GM23248 (cell line): ENCODE measurements around the gene ZNF695. TPM values are rescaled to one million over a fixed set of nuclear protein-coding genes. Genes with fewer than 3 reads are reported as not detected.

Experiments
- DNase-seq: peaks from one replicate; pipeline ENCODE4 v3.0.0-alpha.2; 2015
- H2AFZ ChIP-seq: fragments of 200-600 bp; sonication (generic); 2 replicates; pipeline ENCODE4 v1.6.1; 2016; ENCODE audit warnings: antibody characterized with exemption
- H3F3A ChIP-seq: fragments of 200-600 bp; sonication (generic); 2 replicates; pipeline ENCODE4 v1.6.1; 2016; ENCODE audit warnings: mild to moderate bottlenecking, antibody characterized with exemption, mixed run types; ENCODE audit not compliant: insufficient read depth
- H3K27ac ChIP-seq: fragments of 200-600 bp; sonication (generic); 2 replicates; pipeline ENCODE4 v1.5.1; 2016; ENCODE audit warnings: mild to moderate bottlenecking
- H3K27me3 ChIP-seq: fragments of 200-600 bp; sonication (generic); replicated peaks from 2 replicates; pipeline ENCODE4 v1.6.1; 2016; ENCODE audit warnings: mild to moderate bottlenecking; ENCODE audit not compliant: insufficient read depth
- H3K36me3 ChIP-seq: fragments of 200-600 bp; sonication (generic); 2 replicates; pipeline ENCODE4 v1.6.1; 2016; ENCODE audit warnings: low read depth, mild to moderate bottlenecking
- H3K4me1 ChIP-seq: fragments of 200-600 bp; sonication (generic); 2 replicates; pipeline ENCODE4 v1.6.1; 2016; ENCODE audit warnings: mild to moderate bottlenecking; ENCODE audit not compliant: insufficient read depth
- H3K4me2 ChIP-seq: fragments of 200-600 bp; sonication (generic); one replicate; pipeline ENCODE4 v1.6.1; 2016; ENCODE audit warnings: mild to moderate bottlenecking; ENCODE audit not compliant: unreplicated experiment
- H3K4me3 ChIP-seq: fragments of 200-600 bp; sonication (generic); 2 replicates; pipeline ENCODE4 v1.5.1; 2016; ENCODE audit warnings: mild to moderate bottlenecking
- H3K79me2 ChIP-seq: fragments of 200-600 bp; sonication (generic); 2 replicates; pipeline ENCODE4 v1.6.1; 2016; ENCODE audit warnings: mild to moderate bottlenecking; ENCODE audit not compliant: insufficient read depth
- H3K9ac ChIP-seq: fragments of 200-600 bp; sonication (generic); 2 replicates; pipeline ENCODE4 v1.6.1; 2016; ENCODE audit warnings: mild to moderate bottlenecking
- H3K9me2 ChIP-seq: fragments of 200-600 bp; sonication (generic); 2 replicates; pipeline ENCODE4 v1.6.1; 2016; ENCODE audit warnings: mixed run types, mild to moderate bottlenecking, moderate library complexity; ENCODE audit not compliant: insufficient read depth
- H3K9me3 ChIP-seq: fragments of 200-600 bp; sonication (generic); one replicate; pipeline ENCODE4 v1.6.1; 2017; ENCODE audit warnings: low read depth
- H4K20me1 ChIP-seq: fragments of 200-600 bp; sonication (generic); 2 replicates; pipeline ENCODE4 v1.6.0; 2016; ENCODE audit not compliant: insufficient read depth
- EZH2 ChIP-seq: fragments of 200-600 bp; sonication (generic); IDR thresholded peaks from 2 replicates; pipeline ENCODE4 v1.6.1; 2018; ENCODE audit warnings: antibody characterized with exemption, mild to moderate bottlenecking; ENCODE audit not compliant: insufficient read depth, poor library complexity, severe bottlenecking
- EZH2phosphoT487 ChIP-seq: fragments of 200-600 bp; sonication (generic); IDR thresholded peaks from 2 replicates; pipeline ENCODE4 v1.6.1; 2018; ENCODE audit warnings: antibody characterized with exemption, moderate library complexity, mild to moderate bottlenecking, low read depth; ENCODE audit not compliant: insufficient read depth
- WGBS, 2 experiments: methylation state at CpG; one replicate each; pipeline ENCODE4 v1.1.6; 2015 to 2017; ENCODE audit warnings: low lambda C conversion rate in 2 of 2, low coverage in 1 of 2; ENCODE audit errors: missing lambda C conversion rate in 2 of 2; 5-methylcytosine and 5-hydroxymethylcytosine counted together
- in situ Hi-C: fragments of 300-500 bp; cut with MboI; formaldehyde crosslinking; loops from 2 replicates; pipeline ENCODE4 v1.15.0; 2020
- polyA plus RNA-seq: library from polyadenylated mRNA; unstranded; fragments of >200 nt; fragmentation: Nextera tagmentation; extraction: Ambion mirVana; gene quantifications from 2 replicates; pipeline ENCODE4 v1.2.1, GENCODE V29; 2016
- total RNA-seq: library from RNA; depleted of rRNA; stranded (reverse); fragments of >200 nt; shearing (Covaris generic); gene quantifications from 2 replicates; pipeline ENCODE4 v1.2.3, GENCODE V29; 2014; rRNA removed

ZNF695 gene
- total RNA-seq, result 0.51 and 1.2 TPM in 2 replicates
- polyA plus RNA-seq, result 1.1 and 2.0 TPM in 2 replicates

DNA sequence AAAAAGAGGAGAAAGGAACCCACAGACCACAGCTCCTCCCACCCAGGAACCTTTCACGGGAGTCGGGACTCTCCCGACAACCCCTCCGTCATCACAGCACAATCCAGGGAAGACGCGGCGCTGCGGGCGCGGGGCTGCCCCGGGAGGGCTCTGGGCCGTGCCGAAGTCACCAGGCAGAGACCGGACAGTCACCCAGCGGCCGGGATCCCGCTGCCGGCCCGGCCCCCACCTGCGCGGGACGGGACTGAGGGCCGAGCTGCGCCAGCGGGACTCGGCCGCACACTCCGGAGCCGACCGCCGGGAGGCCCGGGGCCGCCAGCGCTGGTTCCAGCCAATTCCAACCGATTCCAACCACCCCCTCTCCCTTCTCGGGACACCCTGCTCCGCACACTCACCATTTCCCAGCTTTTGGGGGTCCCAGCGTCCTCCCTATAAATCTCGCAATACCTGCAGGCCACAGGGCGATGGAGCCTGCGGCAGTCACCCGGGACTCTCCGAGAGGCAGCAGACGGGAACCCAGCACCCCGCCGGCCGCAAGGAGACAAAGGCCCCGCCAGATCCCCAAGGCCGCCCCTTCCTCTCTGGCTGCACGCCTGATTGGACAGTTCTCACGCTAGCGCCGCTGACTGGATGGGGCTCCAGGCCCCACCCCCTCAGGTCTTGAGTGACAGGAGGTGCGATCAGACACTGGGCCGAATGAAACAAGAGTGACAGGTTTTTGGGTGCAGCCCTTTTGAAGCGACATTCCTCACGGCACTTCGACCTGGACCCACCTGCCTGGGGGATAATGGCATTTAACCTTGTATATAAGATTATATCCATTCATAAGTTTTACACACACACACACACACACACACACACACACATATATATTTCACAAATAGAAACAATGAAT lies at the start of gene ZNF695:
Gene ZNF695, minus strand, starts transcription at position 547 of the 895 bp plus-strand sequence. Its CDS starts 149 bp downstream, at position 398.
- peak within 1 kb of the TSS; percentile 96 for H2AFZ ChIP-seq
- H3K9me2 ChIP-seq, result no peaks in the 10 kb centered on the region
- H3K9ac ChIP-seq, result peak within 1 kb of the TSS; percentile 84
- 1 to 3% methylated on average over 51 to 58 of the region's 58 CpGs for WGBS, 2 experiments
- H3K4me1 ChIP-seq, result no peaks in the 10 kb centered on the region
- peaks cover 7% of the 10 kb centered on the region; the same call in 1 of the 2 replicates for H3K79me2 ChIP-seq
- TF ChIP-seq EZH2phosphoT487 (no peak), EZH2 (no peak)
- H3K4me2 ChIP-seq, result peak within 1 kb of the TSS; percentile 83
- in situ Hi-C loops, result no loop called here
- H3K27ac ChIP-seq, result peak within 1 kb of the TSS; percentile 46
- no peaks in the 10 kb centered on the region for H3K9me3 ChIP-seq
- no peaks in the 10 kb centered on the region for H3F3A ChIP-seq
- H3K27me3 ChIP-seq, result no peaks in the 10 kb centered on the region
- H3K36me3 ChIP-seq, result no peaks in the 10 kb centered on the region
- DNase-seq, result peak; percentile 95
- peak within 1 kb of the TSS; percentile 95 for H3K4me3 ChIP-seq
- no peaks in the 10 kb centered on the region for H4K20me1 ChIP-seq

GRCh38 chr1:247056071-247056470 lies 48.2 kb upstream of the ZNF695 start:
- H3K79me2 ChIP-seq, result no peaks in the 10 kb centered on the region; the same call in 1 of the 2 replicates
- DNase-seq, result no peak
- 90% methylated on average over 2 of the region's 2 CpGs for WGBS, 2 experiments
- H3K27me3 ChIP-seq, result no peaks in the 10 kb centered on the region
- H3F3A ChIP-seq, result no peaks in the 10 kb centered on the region
- H3K9ac ChIP-seq, result no peak overlapping the region
- H3K9me2 ChIP-seq, result no peaks in the 10 kb centered on the region
- H3K4me3 ChIP-seq, result no peak overlapping the region
- H3K9me3 ChIP-seq, result no peaks in the 10 kb centered on the region
- TF ChIP-seq EZH2 (no peak), EZH2phosphoT487 (no peak)
- H2AFZ ChIP-seq, result no peak overlapping the region
- no peak overlapping the region for H3K27ac ChIP-seq
- in situ Hi-C loops, result no loop called here
- no peaks in the 10 kb centered on the region for H3K36me3 ChIP-seq
- H4K20me1 ChIP-seq, result no peaks in the 10 kb centered on the region
- no peaks in the 10 kb centered on the region for H3K4me1 ChIP-seq
- no peak overlapping the region for H3K4me2 ChIP-seq

DNA sequence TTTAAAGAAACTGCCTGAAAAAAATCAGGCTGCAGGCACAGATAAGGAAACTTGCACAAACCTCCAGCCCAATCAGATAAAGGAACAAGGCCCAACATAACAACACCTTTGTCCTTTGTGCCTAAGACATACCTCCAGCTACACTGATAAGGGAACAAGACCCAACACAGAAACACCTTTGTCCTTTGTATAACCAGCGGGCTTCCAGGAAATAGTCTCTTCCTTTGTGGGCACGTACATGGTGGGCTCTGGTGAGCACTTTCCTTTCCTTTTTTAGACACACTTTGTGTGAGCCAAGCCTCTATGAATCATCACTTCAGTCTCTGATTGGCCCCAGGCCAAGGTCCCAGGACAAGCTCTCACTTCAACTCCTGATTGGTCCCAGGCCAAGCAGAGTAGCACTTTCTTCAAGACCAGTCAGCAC lies 47.1 kb upstream of the ZNF695 start:
- TF ChIP-seq EZH2, result no peak
- no peak for TF ChIP-seq EZH2phosphoT487
- H3K27me3 ChIP-seq, result no peaks in the 10 kb centered on the region
- H3K27ac ChIP-seq, result no peak overlapping the region
- peak; percentile 3 for DNase-seq
- no peaks in the 10 kb centered on the region for H4K20me1 ChIP-seq
- no peaks in the 10 kb centered on the region for H3K4me1 ChIP-seq
- H3F3A ChIP-seq, result no peaks in the 10 kb centered on the region
- no peaks in the 10 kb centered on the region; the same call in 1 of the 2 replicates for H3K79me2 ChIP-seq
- WGBS, 2 experiments, result 60 to 64% methylated on average over 2 of the region's 2 CpGs
- H2AFZ ChIP-seq, result no peak overlapping the region
- no peak overlapping the region for H3K9ac ChIP-seq
- no peaks in the 10 kb centered on the region for H3K9me2 ChIP-seq
- no peaks in the 10 kb centered on the region for H3K9me3 ChIP-seq
- in situ Hi-C loops, result no loop called here
- no peaks in the 10 kb centered on the region for H3K36me3 ChIP-seq
- H3K4me3 ChIP-seq, result no peak overlapping the region
- no peak overlapping the region for H3K4me2 ChIP-seq

GRCh38 chr1:247047702-247048101 lies 39.8 kb upstream of the ZNF695 start:
- WGBS, 2 experiments, result 86 to 90% methylated on average over 2 of the region's 2 CpGs
- Histone ChIP-seq H3F3A (no peaks in the 10 kb centered on the region), H3K9me3 (no peaks in the 10 kb centered on the region)

More at GRCh38 chr1:247047702-247048101, 39.8 kb upstream of the ZNF695 start:
- no peak overlapping the region for H3K4me2 ChIP-seq
- in situ Hi-C loops, result no loop called here
- TF ChIP-seq EZH2phosphoT487 (no peak), EZH2 (no peak)
- no peak overlapping the region for H2AFZ ChIP-seq
- H3K27me3 ChIP-seq, result no peaks in the 10 kb centered on the region
- H3K9me2 ChIP-seq, result no peaks in the 10 kb centered on the region
- H3K4me1 ChIP-seq, result no peaks in the 10 kb centered on the region
- H3K27ac ChIP-seq, result no peak overlapping the region
- no peaks in the 10 kb centered on the region; the same call in 1 of the 2 replicates for H4K20me1 ChIP-seq
- DNase-seq, result no peak
- H3K36me3 ChIP-seq, result no peaks in the 10 kb centered on the region
- H3K9ac ChIP-seq, result no peak overlapping the region
- no peaks in the 10 kb centered on the region for H3K79me2 ChIP-seq
- H3K4me3 ChIP-seq, result no peak overlapping the region
